Smooth muscle cell (in vitro differentiated cells): ENCODE data around the gene AP1M2. TPM values are rescaled to one million over a fixed set of nuclear protein-coding genes. Genes with fewer than 3 reads are reported as not detected.

Experiments used
- DNase-seq: peaks from one replicate; lab custom pipeline; 2025; ENCODE audit not compliant: unreplicated experiment; lab: John Stamatoyannopoulos, UW
- H2AFZ ChIP-seq: fragments of 200-600 bp; sonication (generic); 2 replicates; pipeline ENCODE4 v1.6.0; 2016; ENCODE audit warnings: antibody characterized with exemption, low read depth, mild to moderate bottlenecking
- H3F3A ChIP-seq: fragments of 200-600 bp; sonication (generic); 2 replicates; pipeline ENCODE4 v1.6.0; 2017; ENCODE audit warnings: antibody characterized with exemption, low read depth
- H3K27ac ChIP-seq: fragments of 200-600 bp; sonication (generic); 2 replicates; pipeline ENCODE4 v1.5.1; 2016; ENCODE audit warnings: low read depth, mild to moderate bottlenecking
- H3K27me3 ChIP-seq: fragments of 200-600 bp; sonication (generic); 2 replicates; pipeline ENCODE4 v1.6.1; 2016; ENCODE audit warnings: low read depth, mild to moderate bottlenecking
- H3K36me3 ChIP-seq: fragments of 200-600 bp; sonication (generic); 2 replicates; pipeline ENCODE4 v1.5.1; 2016; ENCODE audit warnings: low read depth
- H3K4me1 ChIP-seq: fragments of 200-600 bp; sonication (generic); 2 replicates; pipeline ENCODE4 v1.5.1; 2016; ENCODE audit warnings: low read depth
- H3K4me2 ChIP-seq: fragments of 200-600 bp; sonication (generic); 2 replicates; pipeline ENCODE4 v1.6.0; 2016; ENCODE audit warnings: mild to moderate bottlenecking
- H3K4me3 ChIP-seq: fragments of 200-600 bp; sonication (generic); 2 replicates; pipeline ENCODE4 v1.5.1; 2016; ENCODE audit warnings: mild to moderate bottlenecking
- H3K79me2 ChIP-seq: fragments of 200-600 bp; sonication (generic); 2 replicates; pipeline ENCODE4 v1.6.0; 2016; ENCODE audit warnings: low read depth, mild to moderate bottlenecking
- H3K9ac ChIP-seq: fragments of 200-600 bp; sonication (generic); 2 replicates; pipeline ENCODE4 v1.6.0; 2016; ENCODE audit warnings: low read depth
- H3K9me3 ChIP-seq: fragments of 200-600 bp; sonication (generic); replicated peaks from 2 replicates; pipeline ENCODE4 v1.5.1; 2016; ENCODE audit warnings: low read depth
- H4K20me1 ChIP-seq: fragments of 200-600 bp; sonication (generic); 2 replicates; pipeline ENCODE4 v1.6.0; 2016; ENCODE audit warnings: low read depth
- WGBS: methylation state at CpG from one replicate; pipeline ENCODE4 v1.1.7; 2016; ENCODE audit warnings: low lambda C conversion rate; 5-methylcytosine and 5-hydroxymethylcytosine counted together
- polyA plus RNA-seq: library from polyadenylated mRNA; unstranded; fragments of >200 nt; fragmentation: Nextera tagmentation; extraction: Ambion mirVana; gene quantifications from 2 replicates; pipeline ENCODE4 v1.2.1, GENCODE V29; 2016
- total RNA-seq: library from RNA; depleted of rRNA; stranded (reverse); fragments of >200 nt; gene quantifications from 2 replicates; pipeline ENCODE4 v1.2.3, GENCODE V29; 2014
- TF ChIP-seq, protein P1 (sequence below): fragments of 200-600 bp; sonication (generic); IDR thresholded peaks from 2 replicates; pipeline ENCODE4 v1.5.1; 2017; ENCODE audit warnings: borderline replicate concordance, mild to moderate bottlenecking, antibody characterized with exemption; ENCODE audit not compliant: insufficient read depth, poor library complexity, severe bottlenecking

The AP1M2 gene
- total and polyA plus RNA-seq, 2 experiments from 2014 or later, result 8.8 to 37.1 TPM

DNA sequence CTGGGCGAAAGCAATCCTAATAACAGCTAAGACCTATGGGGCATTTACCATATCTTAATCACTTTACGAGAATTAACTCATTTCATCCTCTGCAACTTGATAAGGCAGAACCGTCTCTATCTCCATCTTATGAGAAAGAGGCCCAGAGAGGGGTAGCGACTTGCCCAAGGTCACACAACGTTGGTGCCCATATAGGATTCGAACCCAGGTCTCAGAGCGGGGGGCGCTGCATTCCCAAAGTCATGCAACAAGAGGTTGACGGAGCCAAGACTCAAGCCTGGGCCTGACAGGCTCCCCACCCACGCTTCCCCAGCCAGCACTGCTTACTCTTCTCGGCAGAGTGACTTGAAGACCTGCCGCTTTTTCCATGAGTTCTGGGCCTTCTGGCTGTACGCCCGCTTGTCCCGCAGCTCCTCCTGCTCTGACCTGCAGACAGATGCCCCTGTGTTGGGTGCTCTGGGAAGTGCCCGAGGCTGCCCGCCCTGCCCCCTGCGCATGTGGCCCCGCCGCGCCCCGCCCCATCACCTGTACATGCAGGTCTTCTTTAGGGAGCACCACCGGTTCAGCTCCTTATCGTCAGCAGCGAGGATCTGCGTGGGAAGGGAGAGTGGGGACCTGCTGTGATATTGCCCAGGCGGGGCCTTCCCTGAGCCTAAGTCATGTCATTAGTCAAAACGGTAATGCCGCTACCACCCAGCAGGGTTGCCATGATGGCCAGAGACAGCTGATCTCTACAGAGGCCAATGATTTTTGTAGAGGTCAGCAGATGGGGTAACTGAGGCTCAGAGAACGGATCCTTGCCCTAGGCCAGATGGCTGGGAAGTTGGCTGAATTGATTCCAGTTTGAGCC lies 32.1 kb downstream of the AP1M2 start:
- 92% methylated on average over 30 of the region's 30 CpGs for WGBS
- no peak overlapping the region for H3K27ac ChIP-seq
- TF ChIP-seq, protein P1, sequence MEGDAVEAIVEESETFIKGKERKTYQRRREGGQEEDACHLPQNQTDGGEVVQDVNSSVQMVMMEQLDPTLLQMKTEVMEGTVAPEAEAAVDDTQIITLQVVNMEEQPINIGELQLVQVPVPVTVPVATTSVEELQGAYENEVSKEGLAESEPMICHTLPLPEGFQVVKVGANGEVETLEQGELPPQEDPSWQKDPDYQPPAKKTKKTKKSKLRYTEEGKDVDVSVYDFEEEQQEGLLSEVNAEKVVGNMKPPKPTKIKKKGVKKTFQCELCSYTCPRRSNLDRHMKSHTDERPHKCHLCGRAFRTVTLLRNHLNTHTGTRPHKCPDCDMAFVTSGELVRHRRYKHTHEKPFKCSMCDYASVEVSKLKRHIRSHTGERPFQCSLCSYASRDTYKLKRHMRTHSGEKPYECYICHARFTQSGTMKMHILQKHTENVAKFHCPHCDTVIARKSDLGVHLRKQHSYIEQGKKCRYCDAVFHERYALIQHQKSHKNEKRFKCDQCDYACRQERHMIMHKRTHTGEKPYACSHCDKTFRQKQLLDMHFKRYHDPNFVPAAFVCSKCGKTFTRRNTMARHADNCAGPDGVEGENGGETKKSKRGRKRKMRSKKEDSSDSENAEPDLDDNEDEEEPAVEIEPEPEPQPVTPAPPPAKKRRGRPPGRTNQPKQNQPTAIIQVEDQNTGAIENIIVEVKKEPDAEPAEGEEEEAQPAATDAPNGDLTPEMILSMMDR, result no peak
- H3K9me3 ChIP-seq, result no peaks in the 10 kb centered on the region
- no peak overlapping the region for H2AFZ ChIP-seq
- no peak overlapping the region for H3K4me2 ChIP-seq
- no peak overlapping the region for H3K4me3 ChIP-seq
- peaks cover 12% of the 10 kb centered on the region for H3F3A ChIP-seq
- no peaks in the 10 kb centered on the region for H3K27me3 ChIP-seq
- no peaks in the 10 kb centered on the region for H3K4me1 ChIP-seq
- no peak overlapping the region for H3K9ac ChIP-seq
- H3K79me2 ChIP-seq, result no peaks in the 10 kb centered on the region
- H4K20me1 ChIP-seq, result peaks cover 8% of the 10 kb centered on the region
- DNase-seq, result no peak
- H3K36me3 ChIP-seq, result no peaks in the 10 kb centered on the region

DNA sequence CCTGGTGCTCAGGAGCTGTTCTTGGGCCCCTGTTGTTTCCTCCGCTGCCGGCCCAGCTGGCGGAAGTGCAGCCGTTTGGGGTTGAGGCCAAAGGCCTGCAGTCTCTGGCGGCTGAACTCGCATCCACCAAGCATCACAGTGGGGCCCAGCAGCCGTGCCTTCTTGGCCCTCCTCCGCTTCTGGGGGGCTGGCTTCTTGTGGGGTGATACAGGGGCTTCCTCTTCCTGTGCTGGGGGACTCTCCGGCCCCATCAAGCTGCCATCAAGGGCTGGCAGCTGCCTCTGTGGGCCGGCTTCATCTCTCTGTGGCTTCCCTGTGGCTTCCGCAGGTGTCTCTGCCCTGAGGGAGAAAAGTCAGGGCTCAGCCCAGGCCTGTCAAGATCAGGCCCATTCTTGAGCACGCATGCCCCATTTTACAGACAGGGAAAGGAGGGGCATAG lies 33.1 kb downstream of the AP1M2 start:
- peaks cover 8% of the 10 kb centered on the region for H4K20me1 ChIP-seq
- no peak for DNase-seq
- no peaks in the 10 kb centered on the region for H3K27me3 ChIP-seq
- H2AFZ ChIP-seq, result no peak overlapping the region
- H3K9ac ChIP-seq, result no peak overlapping the region
- H3K36me3 ChIP-seq, result no peaks in the 10 kb centered on the region
- 93% methylated on average over 12 of the region's 12 CpGs for WGBS
- no peak overlapping the region for H3K27ac ChIP-seq
- H3K4me2 ChIP-seq, result no peak overlapping the region
- no peak overlapping the region for H3K4me3 ChIP-seq
- no peaks in the 10 kb centered on the region for H3K79me2 ChIP-seq
- no peaks in the 10 kb centered on the region for H3K4me1 ChIP-seq
- H3F3A ChIP-seq, result peaks cover 12% of the 10 kb centered on the region
- H3K9me3 ChIP-seq, result no peaks in the 10 kb centered on the region
- TF ChIP-seq, protein P1, result no peak

DNA sequence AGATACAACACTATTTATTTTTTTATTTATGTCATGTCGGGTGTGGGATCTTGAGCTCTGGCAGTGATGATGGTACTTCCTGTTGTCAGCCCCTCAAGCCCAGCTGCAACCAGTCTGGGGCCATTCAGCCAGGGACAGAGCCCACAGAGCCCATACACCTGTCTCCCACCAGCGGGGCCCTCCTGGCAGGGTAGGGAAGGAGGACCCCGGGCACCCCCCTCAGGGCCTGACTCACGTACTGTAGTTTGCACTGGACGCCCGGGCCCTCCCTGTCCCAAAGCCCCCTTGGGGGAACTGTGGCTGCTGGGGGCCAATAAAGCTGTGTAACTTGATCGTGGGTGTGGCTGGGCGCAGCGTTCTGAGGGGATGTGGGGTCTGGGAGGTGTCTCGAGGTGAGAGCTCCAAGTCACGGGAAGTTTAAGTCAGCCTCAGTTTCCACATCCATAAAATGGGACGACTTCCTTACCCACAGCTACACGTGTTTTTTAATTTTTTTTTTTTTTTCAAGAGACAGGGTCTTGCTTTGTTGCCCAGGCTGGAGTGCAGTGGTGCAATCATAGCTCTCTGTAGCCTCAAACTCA lies 33.9 kb downstream of the AP1M2 start:
- H3K4me3 ChIP-seq, result no peak overlapping the region
- H3F3A ChIP-seq, result peaks cover 12% of the 10 kb centered on the region
- peaks cover 15% of the 10 kb centered on the region for H4K20me1 ChIP-seq
- no peaks in the 10 kb centered on the region for H3K4me1 ChIP-seq
- 96% methylated on average over 13 of the region's 13 CpGs for WGBS
- no peak overlapping the region for H3K4me2 ChIP-seq
- no peaks in the 10 kb centered on the region for H3K79me2 ChIP-seq
- H3K27me3 ChIP-seq, result no peaks in the 10 kb centered on the region
- TF ChIP-seq, protein P1, result no peak
- no peak overlapping the region for H2AFZ ChIP-seq
- no peaks in the 10 kb centered on the region for H3K36me3 ChIP-seq
- H3K9me3 ChIP-seq, result no peaks in the 10 kb centered on the region
- no peak overlapping the region for H3K27ac ChIP-seq
- no peak overlapping the region for H3K9ac ChIP-seq
- no peak for DNase-seq
